ENCODE results near the gene FOXN3. TPM values are rescaled to one million over a fixed set of nuclear protein-coding genes. Genes with fewer than 3 reads are reported as not detected.

Gene FOXN3
- total RNA-seq, 1 experiment from 2014 or later: 125 TPM

DNA sequence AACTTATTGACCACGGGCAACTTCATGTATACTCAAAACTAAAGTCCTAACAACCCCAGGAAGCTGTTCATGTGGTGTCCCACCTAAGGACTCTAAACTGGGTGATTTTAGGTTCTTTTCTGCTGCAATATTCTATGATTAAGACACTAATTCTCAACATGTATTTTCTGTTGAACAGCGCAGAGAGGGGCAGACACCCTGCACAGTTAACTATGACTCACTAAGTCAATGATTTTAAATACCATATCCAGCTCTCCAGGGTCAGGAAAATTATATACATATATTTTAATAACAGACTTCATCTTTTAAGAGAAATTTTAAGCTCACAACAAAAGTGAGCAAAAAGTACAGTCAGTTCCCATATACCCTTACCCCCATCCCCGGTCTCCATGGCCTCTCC, 85.0 kb downstream of the FOXN3 start:
- no peak overlapping the region for H2AFZ ChIP-seq (ENCODE audit: low read length)
- Mint-ChIP-seq H3K27me3 (ENCODE audit: low read depth) (no peaks in the 10 kb centered on the region; the same call in 1 of the 2 replicates), H3K36me3 (ENCODE audit: insufficient read depth in 1 of 3, low read depth in 3 of 3) (peaks cover 13 to 26% (median 20%) of the 10 kb centered on the region in 3 experiments; a peak in 6 of 7 replicates), H3K4me3 (no peak overlapping the region), H3K4me1 (peaks cover 53 to 54% of the 10 kb centered on the region in 2 experiments), H3K27ac (0 out of 7 replicates have a peak overlapping the region, but pooled peaks of 1 of the 3 experiments have one; percentile 16), H3K9me3 (no peaks in the 10 kb centered on the region; a peak in 1 of 5 replicates)
- no peaks in the 10 kb centered on the region for H3K9me3 ChIP-seq (ENCODE audit: control insufficient read depth, low read depth, low read length)
- no peak overlapping the region for H3T11ph ChIP-seq (ENCODE audit: low read length)
- no peak overlapping the region for H3K14ac ChIP-seq (ENCODE audit: insufficient read depth, low read length)
- H3K27me3 ChIP-seq (ENCODE audit: insufficient read depth, low read length): no peaks in the 10 kb centered on the region
- no peak overlapping the region for H3K56ac ChIP-seq (ENCODE audit: insufficient read length, low read depth, low read length)
- H3K4ac ChIP-seq (ENCODE audit: low read depth, low read length): no peak overlapping the region
- no peak for DNase-seq
- no peaks in the 10 kb centered on the region for H3K23me2 ChIP-seq (ENCODE audit: insufficient read length, low read depth, low read length, poor library complexity, severe bottlenecking)
- no peak overlapping the region for H2BK20ac ChIP-seq (ENCODE audit: low read depth, low read length, poor library complexity, severe bottlenecking)
- no peak overlapping the region for H4K91ac ChIP-seq (ENCODE audit: insufficient read length, low read depth, low read length)
- WGBS (ENCODE audit: extremely low coverage, insufficient read length, low lambda C conversion rate): no CpG with 5 or more reads among the region's 3 CpGs
- H4K5ac ChIP-seq (ENCODE audit: insufficient read length, low read depth, low read length): no peak overlapping the region
- H3K18ac ChIP-seq (ENCODE audit: insufficient read length, low read depth, low read length): no peak overlapping the region
- H2BK15ac ChIP-seq (ENCODE audit: low read depth, low read length): no peak overlapping the region
- no peak overlapping the region for H2BK120ac ChIP-seq (ENCODE audit: low read depth, low read length, poor library complexity, severe bottlenecking)
- no peak overlapping the region for H4K8ac ChIP-seq (replicated peaks; ENCODE audit: insufficient read length, low read depth, low read length)
- H4K20me1 ChIP-seq (ENCODE audit: control insufficient read depth, insufficient read depth, insufficient read length): no peaks in the 10 kb centered on the region
- H3K4me2 ChIP-seq (ENCODE audit: insufficient read depth, insufficient read length, low read length): no peak overlapping the region
- H3K23ac ChIP-seq (ENCODE audit: insufficient read length, low read depth, low read length): no peak overlapping the region
- no peak overlapping the region for H3K9ac ChIP-seq (ENCODE audit: extremely low read depth, insufficient read length, low read length)
- H3K79me1 ChIP-seq (ENCODE audit: insufficient read depth, low read depth, low read length, poor library complexity, severe bottlenecking): peaks cover 4% of the 10 kb centered on the region
- H2BK5ac ChIP-seq (ENCODE audit: insufficient read length, low read length): no peak overlapping the region
- peaks cover 7% of the 10 kb centered on the region; the same call in 1 of the 2 replicates for H3K4me1 ChIP-seq (ENCODE audit: insufficient read depth, low read length)
- H2AK5ac ChIP-seq (ENCODE audit: insufficient read length, low read length): no peak overlapping the region
- no peak overlapping the region for H2BK12ac ChIP-seq (ENCODE audit: insufficient read length, low read depth, low read length)
- peaks cover 17% of the 10 kb centered on the region; the same call in 1 of the 2 replicates for H3K79me2 ChIP-seq (ENCODE audit: insufficient read depth, low read length)
- no peak overlapping the region for H3K27ac ChIP-seq (ENCODE audit: insufficient read length, low read depth, low read length)
- TF ChIP-seq, protein P1, sequence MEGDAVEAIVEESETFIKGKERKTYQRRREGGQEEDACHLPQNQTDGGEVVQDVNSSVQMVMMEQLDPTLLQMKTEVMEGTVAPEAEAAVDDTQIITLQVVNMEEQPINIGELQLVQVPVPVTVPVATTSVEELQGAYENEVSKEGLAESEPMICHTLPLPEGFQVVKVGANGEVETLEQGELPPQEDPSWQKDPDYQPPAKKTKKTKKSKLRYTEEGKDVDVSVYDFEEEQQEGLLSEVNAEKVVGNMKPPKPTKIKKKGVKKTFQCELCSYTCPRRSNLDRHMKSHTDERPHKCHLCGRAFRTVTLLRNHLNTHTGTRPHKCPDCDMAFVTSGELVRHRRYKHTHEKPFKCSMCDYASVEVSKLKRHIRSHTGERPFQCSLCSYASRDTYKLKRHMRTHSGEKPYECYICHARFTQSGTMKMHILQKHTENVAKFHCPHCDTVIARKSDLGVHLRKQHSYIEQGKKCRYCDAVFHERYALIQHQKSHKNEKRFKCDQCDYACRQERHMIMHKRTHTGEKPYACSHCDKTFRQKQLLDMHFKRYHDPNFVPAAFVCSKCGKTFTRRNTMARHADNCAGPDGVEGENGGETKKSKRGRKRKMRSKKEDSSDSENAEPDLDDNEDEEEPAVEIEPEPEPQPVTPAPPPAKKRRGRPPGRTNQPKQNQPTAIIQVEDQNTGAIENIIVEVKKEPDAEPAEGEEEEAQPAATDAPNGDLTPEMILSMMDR (conservative IDR thresholded peaks at IDR 0.05): no peak
